Kidney epithelial cell (primary cell): ENCODE measurements around the gene OCA2. TPM values are rescaled to one million over a fixed set of nuclear protein-coding genes. Genes with fewer than 3 reads are reported as not detected.

Experiments
- DNase-seq: peaks from one replicate; pipeline ENCODE4 v3.0.0-alpha.2; 2010; ENCODE audit warnings: low read depth
- H3K27me3 ChIP-seq: 2 replicates; pipeline ENCODE4 v1.6.0; 2011; ENCODE audit warnings: low read length; ENCODE audit not compliant: control insufficient read depth, insufficient read depth
- H3K36me3 ChIP-seq: 2 replicates; pipeline ENCODE4 v1.5.1; 2011; ENCODE audit warnings: low read length; ENCODE audit not compliant: control insufficient read depth, insufficient read depth
- H3K4me3 ChIP-seq: 2 replicates; pipeline ENCODE4 v1.5.1; 2011; ENCODE audit warnings: low read depth, mild to moderate bottlenecking, control low read depth, low read length
- CTCF ChIP-seq: IDR thresholded peaks from 2 replicates; pipeline ENCODE4 v1.5.1; 2011; ENCODE audit warnings: mild to moderate bottlenecking, moderate library complexity, low read length, control low read depth, inconsistent platforms; ENCODE audit not compliant: insufficient read depth, poor library complexity, severe bottlenecking
- total RNA-seq: library from RNA; depleted of rRNA; stranded (reverse); fragments of >200 nt; gene quantifications from 2 replicates; pipeline ENCODE4 v1.2.3, GENCODE V29; 2015

The OCA2 gene
- total RNA-seq, 1 donor from 2014 or later, result 0.29 TPM

DNA sequence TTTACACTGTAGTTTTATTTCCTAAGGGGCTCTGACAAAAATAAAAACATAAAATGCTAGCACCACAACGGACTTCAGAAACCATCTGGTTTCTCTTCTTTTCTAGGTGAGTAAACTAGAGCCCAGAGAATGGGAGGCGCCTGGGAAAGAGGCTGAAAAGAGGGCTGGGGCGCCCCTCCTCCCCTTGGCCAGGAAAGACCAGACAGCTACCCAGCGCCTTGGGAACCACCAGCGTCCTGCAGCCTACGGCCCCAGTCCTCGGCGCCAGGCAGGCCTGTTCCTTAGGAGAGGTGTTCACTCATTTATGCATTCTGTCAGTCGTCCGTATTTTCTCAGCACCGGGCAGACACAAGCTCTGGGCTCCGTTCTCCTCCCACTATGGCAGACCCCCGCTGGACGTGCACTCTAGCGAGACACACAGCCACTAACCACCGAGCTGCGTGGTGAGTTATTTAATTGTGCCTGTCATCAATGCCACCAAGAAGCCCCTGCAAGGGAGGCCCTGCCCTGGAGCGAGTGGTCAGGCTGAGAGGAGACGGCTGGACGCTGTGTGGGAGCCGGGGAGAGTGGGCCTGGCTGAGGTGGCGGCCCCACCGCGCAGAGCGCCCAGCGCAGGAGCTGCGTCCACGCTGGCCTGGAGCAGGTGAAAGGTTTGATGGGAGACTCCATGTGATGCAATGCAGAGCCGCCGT lies 294.4 kb downstream of the OCA2 start:
- no peak for TF ChIP-seq CTCF
- H3K36me3 ChIP-seq, result no peaks in the 10 kb centered on the region
- H3K4me3 ChIP-seq, result no peak overlapping the region
- no peak for DNase-seq
- H3K27me3 ChIP-seq, result no peaks in the 10 kb centered on the region

DNA sequence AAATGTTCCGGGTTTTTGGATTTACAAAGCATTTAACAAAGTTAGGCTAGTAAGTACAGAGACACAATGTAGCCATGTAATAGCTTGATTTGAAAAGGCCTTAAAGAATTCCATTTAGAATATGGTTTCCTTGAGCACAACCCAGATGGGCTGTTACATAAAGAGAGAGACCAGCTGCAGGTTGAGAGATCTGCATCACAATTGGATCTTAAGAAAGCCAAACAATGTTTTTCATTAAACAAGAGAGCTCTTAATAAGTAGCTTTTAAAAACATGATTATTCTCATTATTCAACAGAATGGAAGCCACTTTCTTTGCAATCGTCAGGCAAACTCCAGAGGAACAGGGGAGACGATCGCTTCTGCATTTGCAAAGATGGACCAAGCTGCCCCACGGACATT lies 300.3 kb downstream of the OCA2 start:
- Histone ChIP-seq H3K36me3 (no peaks in the 10 kb centered on the region), H3K27me3 (no peaks in the 10 kb centered on the region), H3K4me3 (no peak overlapping the region)
- DNase-seq, result no peak
- no peak for TF ChIP-seq CTCF

GRCh38 chr15:27797765-27798164 lies 301.4 kb downstream of the OCA2 start:
- no peak overlapping the region for H3K4me3 ChIP-seq
- no peak for TF ChIP-seq CTCF
- H3K27me3 ChIP-seq, result no peaks in the 10 kb centered on the region
- H3K36me3 ChIP-seq, result no peaks in the 10 kb centered on the region
- no peak for DNase-seq

- DNase-seq, result no peak
- no peak for TF ChIP-seq CTCF
- H3K27me3 ChIP-seq, result no peaks in the 10 kb centered on the region
- H3K36me3 ChIP-seq, result no peaks in the 10 kb centered on the region
- H3K4me3 ChIP-seq, result no peak overlapping the region
Measured at GRCh38 chr15:27796405-27797320, 302.5 kb downstream of the OCA2 start.

DNA sequence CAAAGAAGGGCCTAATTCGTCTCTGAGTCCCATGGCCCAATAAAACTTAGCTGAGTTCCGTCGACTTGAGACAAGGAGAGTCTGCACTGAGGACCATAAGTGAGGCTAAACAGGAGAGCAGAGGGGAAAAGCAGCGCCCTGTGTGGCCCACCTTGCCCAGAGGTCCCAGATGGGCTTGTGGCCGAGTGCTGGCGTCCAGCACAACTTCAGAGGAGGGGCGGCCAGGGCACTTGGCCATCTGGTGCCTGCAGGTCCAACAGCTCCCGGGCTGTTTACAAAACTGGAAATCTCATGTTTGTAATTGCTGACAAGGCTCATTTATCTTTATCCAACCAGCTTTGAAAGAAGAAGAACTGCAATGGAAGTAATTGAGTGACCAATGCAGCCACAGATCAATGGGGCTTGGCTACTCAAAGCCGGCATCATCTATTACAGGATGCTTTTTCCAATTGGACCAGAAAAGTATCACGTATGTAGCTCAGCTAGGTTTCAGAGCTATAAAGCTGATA lies 306.3 kb downstream of the OCA2 start:
- no peak for TF ChIP-seq CTCF
- no peak for DNase-seq
- no peaks in the 10 kb centered on the region for H3K27me3 ChIP-seq
- H3K4me3 ChIP-seq, result no peak overlapping the region
- H3K36me3 ChIP-seq, result no peaks in the 10 kb centered on the region
